ENCODE results near the gene MARK2.
A peak's percentile ranks its signal among the peaks of the same experiment; 100 is the strongest.

The MARK2 gene

GRCh38 chr11:63901660-63902059 lies 62.8 kb downstream of the MARK2 start:
- Histone ChIP-seq H3K9ac (ENCODE audit: low read depth, low read length, poor library complexity, severe bottlenecking) (no peak overlapping the region), H3F3A (ENCODE audit: low read depth) (no peaks in the 10 kb centered on the region), H3K79me2 (ENCODE audit: insufficient read depth, low read length) (no peaks in the 10 kb centered on the region), H3K9me3 (ENCODE audit: insufficient read depth, low read depth, low read length) (no peaks in the 10 kb centered on the region), H3K4me3 (ENCODE audit: low read length, poor library complexity, severe bottlenecking) (no peak overlapping the region), H3K4me1 (ENCODE audit: insufficient read depth, low read length, poor library complexity, severe bottlenecking) (no peaks in the 10 kb centered on the region), H3K4me2 (ENCODE audit: low read depth, low read length, poor library complexity, severe bottlenecking) (no peak overlapping the region), H4K20me1 (ENCODE audit: insufficient read depth, low read length, poor library complexity, severe bottlenecking) (no peaks in the 10 kb centered on the region), H2AFZ (ENCODE audit: low read length) (no peak overlapping the region), H3K9me2 (replicated peaks; ENCODE audit: low read depth, low read length) (no peaks in the 10 kb centered on the region), H3K27me3 (ENCODE audit: insufficient read depth, low read length, poor library complexity, severe bottlenecking) (no peaks in the 10 kb centered on the region), H3K36me3 (ENCODE audit: insufficient read depth, low read length) (peaks cover 94% of the 10 kb centered on the region; the same call in 1 of the 2 replicates)
- TF ChIP-seq CTCF (conservative IDR thresholded peaks at IDR 0.05; ENCODE audit: low read length) (peak; percentile 35; the same call in 1 of the 2 replicates), EZH2phosphoT487 (IDR thresholded peaks at IDR 0.05; ENCODE audit: borderline replicate concordance) (no peak)

GRCh38 chr11:63903884-63904283 lies 65.0 kb downstream of the MARK2 start:
- no peak overlapping the region for H3K9ac ChIP-seq (ENCODE audit: low read depth, low read length, poor library complexity, severe bottlenecking)
- H3K9me2 ChIP-seq (replicated peaks; ENCODE audit: low read depth, low read length) = no peaks in the 10 kb centered on the region
- no peaks in the 10 kb centered on the region for H3K27me3 ChIP-seq (ENCODE audit: insufficient read depth, low read length, poor library complexity, severe bottlenecking)
- H3K36me3 ChIP-seq (ENCODE audit: insufficient read depth, low read length) = peaks cover 90% of the 10 kb centered on the region; the same call in 1 of the 2 replicates
- no peaks in the 10 kb centered on the region for H3K9me3 ChIP-seq (ENCODE audit: insufficient read depth, low read depth, low read length)
- no peaks in the 10 kb centered on the region for H3K79me2 ChIP-seq (ENCODE audit: insufficient read depth, low read length)
- H3K4me1 ChIP-seq (ENCODE audit: insufficient read depth, low read length, poor library complexity, severe bottlenecking) = no peaks in the 10 kb centered on the region
- no peak overlapping the region for H3K4me3 ChIP-seq (ENCODE audit: low read length, poor library complexity, severe bottlenecking)
- H4K20me1 ChIP-seq (ENCODE audit: insufficient read depth, low read length, poor library complexity, severe bottlenecking) = no peaks in the 10 kb centered on the region
- TF ChIP-seq EZH2phosphoT487 (IDR thresholded peaks at IDR 0.05; ENCODE audit: borderline replicate concordance) (no peak), CTCF (conservative IDR thresholded peaks at IDR 0.05; ENCODE audit: low read length) (no peak)
- H2AFZ ChIP-seq (ENCODE audit: low read length) = no peak overlapping the region
- no peak overlapping the region for H3K4me2 ChIP-seq (ENCODE audit: low read depth, low read length, poor library complexity, severe bottlenecking)
- H3F3A ChIP-seq (ENCODE audit: low read depth) = no peaks in the 10 kb centered on the region

GRCh38 chr11:63904743-63905142 lies 65.8 kb downstream of the MARK2 start:
- Histone ChIP-seq H3K36me3 (ENCODE audit: insufficient read depth, low read length) (peaks cover 85% of the 10 kb centered on the region; the same call in 1 of the 2 replicates), H3K4me1 (ENCODE audit: insufficient read depth, low read length, poor library complexity, severe bottlenecking) (no peaks in the 10 kb centered on the region), H3K9me2 (replicated peaks; ENCODE audit: low read depth, low read length) (no peaks in the 10 kb centered on the region), H3K4me3 (ENCODE audit: low read length, poor library complexity, severe bottlenecking) (no peak overlapping the region), H3K9me3 (ENCODE audit: insufficient read depth, low read depth, low read length) (no peaks in the 10 kb centered on the region), H3K9ac (ENCODE audit: low read depth, low read length, poor library complexity, severe bottlenecking) (no peak overlapping the region), H3F3A (ENCODE audit: low read depth) (no peaks in the 10 kb centered on the region), H3K27me3 (ENCODE audit: insufficient read depth, low read length, poor library complexity, severe bottlenecking) (no peaks in the 10 kb centered on the region), H3K79me2 (ENCODE audit: insufficient read depth, low read length) (no peaks in the 10 kb centered on the region), H3K4me2 (ENCODE audit: low read depth, low read length, poor library complexity, severe bottlenecking) (no peak overlapping the region), H4K20me1 (ENCODE audit: insufficient read depth, low read length, poor library complexity, severe bottlenecking) (no peaks in the 10 kb centered on the region), H2AFZ (ENCODE audit: low read length) (no peak overlapping the region)
- no peak for TF ChIP-seq EZH2phosphoT487 (IDR thresholded peaks at IDR 0.05; ENCODE audit: borderline replicate concordance)
- no peak for TF ChIP-seq CTCF (conservative IDR thresholded peaks at IDR 0.05; ENCODE audit: low read length)
